GM18909 (cell line): ENCODE results near the gene TEAD1.

Experiments used
- ATAC-seq: cut with Tn5 transposase; IDR thresholded peaks from one replicate; pipeline ENCODE4 v1.9.1; 2021; ENCODE audit warnings: mild to moderate bottlenecking; ENCODE audit not compliant: unreplicated experiment, poor library complexity

TEAD1 gene

DNA sequence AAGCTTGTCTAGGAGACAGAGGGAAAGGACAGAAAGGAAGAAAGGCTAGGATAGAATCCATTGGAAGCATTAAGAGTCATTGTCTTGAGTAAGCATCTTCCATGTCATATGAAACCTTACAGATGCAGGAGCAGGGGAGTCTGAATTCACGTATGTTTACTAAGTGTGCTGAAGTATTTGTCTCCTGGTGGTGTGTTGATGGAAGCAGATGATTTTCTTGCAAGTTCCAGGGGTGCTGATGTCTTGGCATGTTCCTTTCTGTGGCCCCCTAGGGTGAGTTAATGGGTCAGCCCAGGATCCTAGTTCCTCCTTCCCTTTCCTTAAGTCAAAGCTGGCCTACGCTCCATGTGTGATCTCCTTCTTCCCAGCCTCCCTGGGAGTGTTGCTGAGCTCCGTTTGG lies 110.2 kb downstream of the TEAD1 start:
- no peak for ATAC-seq

DNA sequence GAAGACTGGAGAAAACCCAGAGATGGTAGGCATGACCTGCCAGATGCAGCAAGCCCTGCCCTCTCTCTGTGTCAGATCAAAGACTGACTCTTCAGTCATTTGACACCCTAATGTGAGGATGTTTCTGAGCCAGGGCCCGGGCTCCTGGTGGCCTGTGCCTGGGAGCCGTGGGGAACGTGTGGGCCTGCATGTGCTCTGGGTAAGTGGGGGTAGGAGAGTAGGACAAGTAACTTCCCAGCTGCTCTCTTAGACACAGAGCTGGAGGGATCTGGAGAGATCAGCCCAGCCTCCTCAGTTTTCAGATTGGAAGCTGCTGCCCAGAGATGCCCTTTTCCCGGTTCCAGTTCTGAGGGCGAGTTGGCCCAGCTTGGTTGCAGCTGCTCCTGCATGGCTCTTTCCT lies 110.8 kb downstream of the TEAD1 start:
- no peak for ATAC-seq

DNA sequence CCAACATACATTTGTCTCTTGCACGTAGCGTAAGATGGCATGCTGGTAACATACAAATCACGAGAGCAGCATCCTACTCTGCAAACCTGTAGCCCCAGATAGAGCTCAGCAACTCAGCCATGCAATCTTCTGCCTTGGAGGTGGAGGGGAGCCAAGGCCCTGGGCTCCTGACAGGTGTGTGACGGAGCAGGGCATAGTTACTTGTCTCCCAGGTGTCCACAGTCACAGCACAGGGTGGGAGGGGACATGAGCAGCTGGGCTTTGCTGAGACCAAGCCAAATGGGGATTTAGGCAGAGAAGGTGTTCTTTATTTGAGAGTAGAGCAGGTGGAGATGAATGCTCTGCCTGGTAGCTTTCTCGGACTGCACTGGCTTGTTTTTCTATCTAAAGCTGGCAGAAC lies 111.7 kb downstream of the TEAD1 start:
- no peak for ATAC-seq

DNA sequence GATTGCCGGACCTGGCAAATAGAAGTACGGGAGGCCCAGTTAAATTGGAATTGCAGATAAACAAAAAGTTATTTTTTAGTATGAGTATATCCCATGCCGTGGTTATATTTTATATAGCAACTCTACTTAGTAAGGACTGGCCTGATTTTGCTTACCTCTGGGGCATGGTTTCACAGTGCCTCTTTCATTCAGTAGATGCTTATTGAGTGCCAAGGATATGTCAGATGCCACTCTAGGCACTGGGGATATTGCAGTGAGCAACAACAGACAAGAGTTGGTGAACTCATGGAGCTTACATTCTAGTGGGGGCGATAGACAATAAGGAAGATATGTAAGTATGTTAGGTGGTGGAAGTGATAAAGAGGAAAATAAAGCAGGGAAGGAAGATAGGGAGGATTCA lies 112.2 kb downstream of the TEAD1 start:
- no peak for ATAC-seq

DNA sequence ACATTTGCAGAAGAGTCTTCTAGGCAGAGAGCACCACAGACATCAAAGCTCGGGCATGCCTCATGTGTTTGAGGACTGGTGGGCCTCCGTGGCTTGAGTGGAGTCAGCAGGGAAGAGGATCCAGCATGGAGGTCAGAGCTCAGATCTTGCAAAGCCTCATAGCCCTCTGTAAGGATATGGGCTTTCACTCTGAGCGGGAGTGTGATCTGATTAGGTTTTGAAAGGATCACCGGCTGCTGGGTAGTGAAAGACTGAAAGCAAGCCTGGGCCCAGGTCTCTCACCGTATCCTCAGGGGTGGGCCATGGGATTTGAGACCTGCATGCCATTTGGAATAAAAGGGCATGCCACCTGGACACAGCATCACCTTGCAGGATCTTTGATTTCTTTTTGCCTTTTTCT lies 112.7 kb downstream of the TEAD1 start:
- no peak for ATAC-seq

DNA sequence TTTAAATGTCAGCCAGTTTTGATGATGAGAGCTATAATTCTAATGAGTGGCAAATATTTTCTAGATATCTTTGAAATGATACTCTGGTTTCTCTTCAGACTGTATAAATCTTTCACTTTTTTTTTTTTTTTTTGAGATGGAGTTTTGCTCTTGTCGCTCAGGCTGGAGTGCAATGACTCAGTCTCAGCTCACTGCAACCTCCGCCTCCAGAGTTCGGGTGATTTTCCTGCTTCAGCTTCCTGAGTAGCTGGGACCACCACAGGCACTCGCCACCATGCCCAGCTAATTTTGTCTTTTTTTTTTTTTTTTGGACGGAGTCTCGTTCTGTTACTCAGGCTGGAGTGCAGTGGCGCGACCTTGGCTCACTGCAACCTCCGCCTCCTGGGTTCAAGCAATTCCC lies 113.6 kb downstream of the TEAD1 start:
- ATAC-seq = no peak

DNA sequence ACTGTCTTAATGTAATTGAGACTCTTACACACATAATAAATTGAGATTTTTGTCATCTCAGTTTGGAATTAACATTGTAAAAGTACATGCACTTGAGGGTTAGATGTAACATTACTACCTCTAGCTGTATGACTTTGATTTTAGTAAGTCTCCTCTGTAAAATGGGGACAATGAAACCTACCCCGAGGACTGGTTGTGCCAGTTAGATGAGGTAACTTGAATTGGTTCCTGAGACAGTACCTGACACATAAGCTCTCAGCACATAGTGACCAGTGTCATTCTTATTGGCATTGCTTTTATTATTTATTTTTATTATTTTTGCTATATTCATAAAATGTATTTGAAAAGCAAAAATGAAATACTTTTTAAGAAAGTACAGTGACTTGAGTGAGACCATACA lies 114.8 kb downstream of the TEAD1 start:
- ATAC-seq = no peak

DNA sequence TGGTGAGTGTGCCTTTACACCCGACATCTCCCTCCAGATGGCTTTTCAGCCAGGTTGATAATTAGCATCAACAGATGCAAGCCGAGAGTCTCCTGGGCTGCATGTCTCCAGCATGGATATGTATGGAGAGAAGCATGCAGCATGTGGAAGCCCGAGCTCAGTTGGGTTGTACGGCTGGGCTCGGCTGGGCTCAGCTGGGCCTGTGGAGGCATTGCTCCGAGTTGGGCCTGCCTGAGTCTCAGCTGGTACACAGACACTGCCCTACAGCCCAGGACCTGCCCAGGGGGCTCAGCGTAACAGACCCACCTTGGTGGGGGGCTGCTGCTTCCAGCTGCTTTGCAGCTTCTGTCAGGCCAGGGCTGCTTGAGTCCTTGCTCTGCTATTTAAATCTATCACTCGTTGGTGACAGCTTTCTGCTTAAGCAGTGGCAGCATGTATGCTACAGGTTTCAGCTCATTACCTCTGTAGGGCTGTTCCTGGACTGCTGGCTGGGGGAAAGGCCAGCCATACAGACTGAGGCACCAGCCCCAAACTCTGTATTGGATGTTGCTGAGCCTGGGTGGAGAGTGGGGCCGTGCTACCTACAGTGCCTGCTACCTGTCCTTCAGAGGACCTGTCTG lies 115.5 kb downstream of the TEAD1 start:
- ATAC-seq = no peak

DNA sequence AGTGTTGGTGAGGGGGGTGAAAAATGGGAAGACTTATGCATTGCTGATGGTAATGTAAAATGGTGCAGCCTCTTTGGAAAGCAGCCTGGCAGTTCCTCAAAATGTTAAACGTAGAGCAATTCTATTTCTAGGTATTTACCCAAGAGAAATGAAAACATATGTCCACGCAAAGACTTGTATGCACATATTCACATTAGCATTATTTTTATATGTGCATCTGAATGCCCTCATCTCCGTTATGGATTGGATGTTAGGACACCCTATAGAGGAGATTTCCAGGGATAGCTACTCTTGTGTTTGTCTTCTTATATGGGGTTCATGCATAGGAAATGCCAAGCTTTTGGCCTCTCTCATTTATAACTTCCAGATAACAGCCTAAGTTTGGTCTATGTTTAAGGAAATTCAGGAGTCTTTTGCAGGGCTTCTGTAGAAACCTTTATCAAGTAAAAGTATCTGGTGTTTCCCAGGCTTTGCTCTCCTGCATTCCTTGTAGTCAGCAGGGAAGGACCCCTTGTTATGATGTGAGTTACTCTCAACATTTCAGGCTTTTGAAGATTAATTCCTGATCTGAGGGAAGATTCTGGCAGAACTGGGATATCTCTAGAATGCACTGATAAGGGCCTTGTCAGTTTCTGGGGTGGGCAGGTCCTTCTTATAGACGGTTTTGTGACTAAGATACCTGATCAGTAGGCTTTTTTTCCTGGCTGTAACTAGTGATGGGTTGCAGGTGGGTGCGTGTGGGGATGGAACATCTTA lies 116.8 kb downstream of the TEAD1 start:
- ATAC-seq = no peak

DNA sequence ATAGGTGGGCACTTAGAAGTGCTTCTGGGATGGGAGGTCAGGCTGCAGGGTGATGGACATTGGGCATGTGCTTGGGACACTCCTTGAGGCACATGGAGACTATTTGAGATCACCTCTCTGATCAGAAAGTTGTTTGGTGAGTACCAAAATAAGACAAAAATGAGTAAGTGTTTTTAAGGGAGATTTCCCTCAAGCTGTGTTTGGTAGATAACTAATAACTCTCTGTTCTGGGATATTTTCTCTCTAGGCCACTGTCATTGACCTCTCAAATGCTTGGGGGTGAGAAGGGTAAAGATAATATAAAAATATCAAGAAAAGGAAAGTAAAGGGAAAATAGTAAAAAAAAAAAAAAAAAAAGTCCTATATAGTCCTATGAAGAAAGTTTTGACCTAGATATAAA lies 117.8 kb downstream of the TEAD1 start:
- ATAC-seq = no peak

DNA sequence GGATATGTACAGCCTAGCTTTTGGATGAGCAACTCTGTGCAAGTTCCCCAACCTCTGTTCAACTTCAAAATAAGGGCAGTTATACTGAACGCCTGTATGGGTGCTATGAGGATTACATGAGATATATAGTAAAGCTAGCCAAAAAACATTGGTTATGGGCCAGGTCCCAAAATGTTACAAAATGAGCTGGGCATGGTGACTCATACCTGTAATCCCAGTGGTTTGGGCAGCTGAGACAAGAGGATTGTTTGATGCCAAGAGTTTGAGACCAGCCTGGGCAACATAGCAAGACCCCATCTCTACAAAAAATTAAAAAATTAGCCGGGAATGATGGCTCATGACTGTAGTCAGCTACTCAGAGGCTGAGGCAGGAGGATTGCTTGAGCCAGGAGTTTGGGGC lies 118.4 kb downstream of the TEAD1 start:
- no peak for ATAC-seq

DNA sequence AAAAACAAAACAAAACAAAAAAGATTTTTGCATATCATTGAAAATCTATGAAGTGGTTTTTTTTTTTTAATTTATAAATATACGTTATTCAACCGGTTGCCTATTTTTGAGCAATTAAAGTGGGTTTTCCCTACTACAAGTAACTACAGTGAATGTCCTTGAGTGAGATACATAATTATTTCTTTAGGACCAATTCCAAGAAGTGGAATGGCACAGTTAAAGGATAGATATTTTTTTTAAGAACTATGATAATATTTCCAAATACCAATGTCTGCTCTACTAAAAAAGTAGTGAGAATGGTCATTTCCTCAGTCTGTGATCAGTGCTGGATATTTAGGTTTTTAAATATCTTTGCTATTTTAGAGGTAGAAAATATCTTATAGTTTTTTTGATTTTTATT lies 118.8 kb downstream of the TEAD1 start:
- no peak for ATAC-seq

DNA sequence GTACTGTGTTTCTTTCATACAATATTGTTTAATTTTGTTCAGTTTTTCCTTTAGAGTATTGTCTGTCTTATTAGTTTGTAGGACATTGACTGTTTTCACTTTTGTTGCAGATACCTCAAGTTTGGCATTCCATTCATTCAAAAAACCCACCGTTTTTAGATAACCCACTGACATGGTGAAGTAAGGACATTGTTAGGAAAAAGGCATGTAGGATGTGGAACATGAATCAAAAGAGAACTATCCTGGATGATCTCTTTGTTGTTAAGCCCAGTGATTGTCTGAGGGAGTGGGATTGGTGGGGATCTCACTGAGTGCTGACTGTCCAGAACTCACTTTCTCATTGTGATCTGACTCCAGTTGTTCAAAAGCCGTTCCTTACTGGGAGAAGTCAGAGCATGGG lies 119.3 kb downstream of the TEAD1 start:
- ATAC-seq = no peak

DNA sequence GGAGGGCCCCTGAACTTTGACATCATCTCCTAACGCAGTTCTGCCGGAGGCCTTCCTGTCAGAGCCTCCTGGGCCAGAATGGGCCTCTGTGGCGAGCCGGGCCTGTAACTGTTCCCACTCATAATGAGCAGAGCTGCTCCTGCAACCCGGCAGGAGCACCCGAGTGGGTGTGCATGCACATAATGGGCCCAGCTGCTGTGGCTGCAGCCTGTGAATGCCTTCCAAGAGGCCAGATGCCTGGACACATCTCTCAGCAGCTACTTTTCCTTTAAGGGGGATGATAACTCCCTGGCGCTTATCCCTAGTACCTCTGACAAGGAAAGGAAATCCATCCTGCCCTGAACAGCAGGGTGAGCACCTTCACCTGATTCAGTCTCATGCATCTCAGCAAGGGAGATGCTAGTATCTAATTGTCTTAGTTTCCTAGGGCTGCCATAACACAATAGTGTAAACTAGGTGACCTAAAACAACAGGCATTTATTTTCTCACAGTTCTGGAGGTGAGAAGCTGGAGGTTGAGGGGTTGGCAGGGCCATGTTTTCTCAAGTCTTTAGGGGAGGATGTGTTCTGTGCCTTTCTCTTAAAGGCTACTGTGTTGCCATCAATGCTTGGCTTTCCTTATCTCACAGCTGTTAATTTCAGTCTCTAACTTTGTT lies 120.5 kb downstream of the TEAD1 start:
- no peak for ATAC-seq

DNA sequence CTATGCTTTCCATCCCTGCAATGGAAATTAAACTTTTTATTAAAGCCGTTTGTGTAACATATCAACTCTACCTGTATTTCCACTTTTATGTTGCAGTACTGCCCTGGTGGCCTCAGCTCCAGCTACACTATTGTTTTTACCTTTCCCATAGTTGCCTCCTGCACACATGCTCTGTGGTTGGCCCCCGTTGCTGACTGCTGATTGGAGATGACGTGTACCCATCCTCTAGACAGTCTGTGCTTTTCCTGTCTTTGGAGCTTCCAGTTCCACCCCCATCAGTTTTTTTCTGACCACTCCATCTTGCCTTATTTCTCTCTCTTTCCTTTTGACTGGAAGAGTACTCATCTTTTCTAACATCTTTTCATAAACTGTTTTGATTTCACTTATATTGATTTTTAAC lies 123.8 kb downstream of the TEAD1 start:
- ATAC-seq = no peak

DNA sequence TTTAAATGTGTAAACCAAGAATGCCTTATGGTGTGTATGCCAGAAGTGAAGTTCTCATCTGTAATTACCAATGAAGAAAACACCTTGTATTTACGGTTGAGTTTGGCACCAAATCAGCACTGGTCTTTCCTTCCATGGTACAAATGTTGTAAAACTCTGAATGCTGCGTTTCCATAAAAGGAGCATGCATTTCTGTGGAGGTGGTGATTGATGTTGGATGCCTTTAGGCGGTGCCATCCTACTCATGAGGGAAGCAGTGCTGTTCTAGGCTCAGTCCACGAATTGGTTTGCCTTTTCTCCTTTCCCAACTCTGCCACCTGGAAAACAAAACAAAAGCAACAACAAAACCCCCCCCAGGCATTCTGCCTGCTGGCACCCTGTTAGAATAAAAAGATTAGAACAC lies 124.4 kb downstream of the TEAD1 start:
- ATAC-seq = no peak

DNA sequence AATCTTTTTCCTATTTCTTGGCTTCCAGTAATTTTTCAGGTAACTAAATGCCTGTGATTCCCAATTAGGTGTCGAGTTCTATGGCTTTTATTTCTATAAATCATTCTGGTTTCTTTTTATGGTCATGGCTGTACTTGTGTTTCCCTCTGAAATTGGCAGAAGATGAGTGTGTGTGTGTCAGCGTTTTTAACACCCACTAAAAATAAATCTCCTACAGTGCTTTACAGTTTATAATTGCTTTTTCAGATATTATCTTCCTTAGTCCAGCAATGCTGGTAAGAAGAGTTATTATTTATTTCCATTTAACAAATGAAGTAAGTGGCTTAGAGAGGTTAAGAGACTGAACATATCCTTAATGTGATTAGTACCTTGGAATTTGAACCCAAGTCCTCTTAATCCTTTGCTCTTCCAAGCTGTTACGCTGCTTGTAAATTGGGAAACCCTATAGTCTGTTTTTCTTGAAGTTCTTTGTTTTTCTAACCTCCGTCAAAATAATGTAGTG lies 125.2 kb downstream of the TEAD1 start:
- no peak for ATAC-seq

DNA sequence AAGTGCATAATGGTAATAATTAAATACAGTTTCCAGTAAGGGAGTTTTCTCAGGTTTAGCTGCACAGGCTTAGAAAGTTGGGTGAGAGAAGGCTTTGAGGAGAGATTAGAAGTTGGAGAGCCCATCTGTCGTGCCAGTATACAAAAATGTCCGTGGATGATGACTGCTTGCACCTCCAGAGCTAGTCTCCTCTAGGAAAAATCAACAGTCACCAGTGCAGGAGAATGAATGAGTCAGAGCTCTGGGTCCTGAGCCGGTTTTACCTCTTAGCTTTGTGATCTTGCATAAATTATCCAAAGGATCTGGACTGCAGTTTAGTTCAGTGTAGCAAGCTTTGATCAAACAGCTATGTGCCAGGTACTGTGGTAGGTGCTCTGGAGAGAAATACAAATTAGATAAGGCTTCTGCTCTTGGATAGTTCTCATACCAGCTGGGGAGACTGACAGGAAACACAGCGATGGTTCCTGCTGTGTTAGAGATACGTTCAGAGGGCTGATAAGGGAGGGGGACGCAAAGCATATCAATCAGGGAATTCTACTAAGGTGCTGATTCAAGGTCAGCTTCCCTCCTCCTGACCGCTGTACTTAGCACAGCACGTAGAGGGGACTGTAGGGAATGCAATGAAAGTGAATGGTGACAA lies 125.9 kb downstream of the TEAD1 start:
- no peak for ATAC-seq

DNA sequence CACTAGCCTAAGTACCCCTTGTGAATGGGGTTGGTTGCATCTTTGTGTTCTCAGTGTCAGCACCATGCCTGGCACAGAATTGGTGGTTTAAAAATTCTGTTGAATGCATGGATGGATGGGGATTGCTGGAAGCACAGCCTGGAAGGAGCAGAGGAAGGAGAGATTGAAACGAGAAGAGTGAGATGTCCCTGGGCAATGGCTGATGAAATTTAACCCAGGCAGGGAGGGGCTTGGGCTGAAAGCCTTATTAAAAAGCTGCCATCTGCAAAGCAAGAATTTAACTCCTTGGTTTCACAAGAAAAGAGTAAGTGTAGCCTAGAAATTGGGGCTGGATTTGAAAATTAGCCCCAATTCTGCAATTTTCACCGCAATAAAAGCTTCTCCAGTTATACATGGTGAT lies 126.7 kb downstream of the TEAD1 start:
- no peak for ATAC-seq

DNA sequence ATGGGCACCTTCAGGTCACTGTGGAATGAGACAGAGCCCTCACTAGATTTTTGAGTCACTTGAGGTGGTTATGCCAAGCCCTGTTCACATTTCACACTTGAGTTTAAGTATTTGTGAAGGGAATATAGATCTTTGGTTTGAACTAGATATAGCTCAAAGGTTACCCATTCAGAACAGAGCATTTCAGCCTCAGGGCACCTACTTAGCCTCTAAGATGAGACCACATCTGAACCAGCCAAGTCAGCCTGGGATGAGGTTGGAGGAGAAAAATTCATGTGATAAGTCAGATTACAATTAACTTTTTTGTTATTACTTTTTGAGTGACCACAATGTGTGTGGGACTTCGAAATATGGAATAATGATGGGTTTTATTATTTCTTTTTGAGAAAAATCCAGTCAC lies 127.8 kb downstream of the TEAD1 start:
- no peak for ATAC-seq

DNA sequence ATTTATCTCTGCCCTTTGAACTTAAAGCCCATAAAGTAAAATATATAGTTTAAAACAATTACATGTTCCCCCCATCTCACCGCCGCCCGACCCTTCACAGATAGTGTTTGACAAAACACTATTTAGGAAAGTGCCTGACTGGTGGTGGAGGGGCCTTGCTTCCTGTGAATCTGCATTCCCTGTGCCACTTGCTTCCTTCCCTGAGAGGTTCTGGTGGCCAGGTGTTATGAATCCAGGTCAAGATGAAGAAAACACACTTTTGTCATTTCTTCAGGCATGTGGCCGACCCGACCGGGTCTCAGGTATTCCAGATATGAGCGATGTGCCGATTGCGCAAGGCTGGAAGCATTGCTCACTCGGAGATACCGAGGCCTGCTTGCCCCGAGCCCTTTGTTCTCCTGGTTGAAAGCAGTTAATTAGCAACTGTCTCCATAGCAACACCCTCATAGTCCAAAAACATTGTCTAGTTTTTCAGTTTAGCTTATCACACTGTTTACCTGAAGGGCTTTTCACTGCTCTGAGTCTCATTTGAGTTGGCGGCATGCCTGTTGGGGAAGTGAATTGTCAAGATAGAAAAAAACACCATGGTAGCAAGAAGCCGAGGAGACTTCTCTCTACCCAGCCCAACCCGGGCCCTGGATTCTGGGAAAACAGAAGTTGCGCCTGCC lies 128.3 kb downstream of the TEAD1 start:
- ATAC-seq = no peak
